Measurements from ENCODE around the gene TCTN1.

The TCTN1 gene

DNA sequence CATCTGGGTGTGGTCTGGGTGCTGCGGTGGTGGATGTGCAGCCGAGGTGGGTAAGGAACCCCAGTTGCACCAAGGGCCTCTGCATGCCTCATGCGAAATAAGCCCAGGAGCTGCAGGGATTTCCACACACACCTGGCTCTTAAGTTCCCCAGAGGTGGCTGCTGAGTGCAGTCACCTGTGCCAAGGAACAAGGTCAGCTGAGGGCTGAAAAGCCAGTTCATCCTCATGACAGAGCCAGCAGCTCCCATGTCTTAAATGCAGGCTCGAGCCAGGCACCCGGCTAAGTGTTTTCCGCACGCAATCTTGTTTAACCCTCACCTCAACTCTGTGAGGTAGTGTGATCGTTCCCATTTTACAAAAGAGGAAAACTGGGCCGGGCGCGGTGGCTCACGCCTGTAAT, 65.3 kb downstream of the TCTN1 start:
- no peak for DNase-seq (ENCODE audit: low read depth, low spot score)

DNA sequence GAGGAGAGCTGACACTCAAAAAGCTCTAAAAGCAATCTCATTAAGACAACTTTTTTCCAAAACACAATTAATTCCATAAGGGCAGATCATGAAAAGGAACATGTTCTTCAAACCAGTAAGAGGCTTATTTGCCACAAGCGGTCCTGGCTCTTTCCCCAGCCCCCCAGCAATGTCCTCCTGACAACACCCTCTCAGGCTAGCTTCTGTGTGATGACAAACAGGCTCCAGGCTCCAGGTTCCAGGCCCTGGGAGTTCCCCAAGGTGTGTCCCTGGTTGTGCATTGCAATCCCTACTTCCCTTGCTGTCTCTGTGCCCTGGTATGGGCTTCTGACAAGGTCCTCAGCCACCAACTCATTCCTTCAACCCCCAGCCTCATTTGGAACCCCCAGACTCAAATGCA, 66.1 kb downstream of the TCTN1 start:
- no peak for DNase-seq (ENCODE audit: low read depth, low spot score)

DNA sequence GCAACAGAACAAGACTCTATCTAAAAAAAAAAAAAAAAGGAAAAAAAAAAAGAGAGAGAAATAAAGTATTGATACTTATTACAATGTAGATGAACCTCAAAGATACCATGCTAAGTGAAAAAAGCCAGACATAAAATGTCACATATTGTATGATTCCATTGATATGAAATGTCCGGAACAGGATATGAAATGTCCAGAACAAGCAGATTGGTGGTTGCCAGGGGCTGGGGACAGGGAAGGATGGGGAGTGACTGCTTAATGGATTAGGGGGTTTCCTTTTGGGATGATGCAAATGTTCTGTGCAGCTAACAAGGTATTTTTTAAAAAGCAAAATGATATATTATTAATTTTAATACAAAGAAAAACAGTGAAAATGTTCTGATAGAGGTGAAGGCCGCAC, 70.0 kb downstream of the TCTN1 start:
- DNase-seq (ENCODE audit: low read depth, low spot score), result no peak

DNA sequence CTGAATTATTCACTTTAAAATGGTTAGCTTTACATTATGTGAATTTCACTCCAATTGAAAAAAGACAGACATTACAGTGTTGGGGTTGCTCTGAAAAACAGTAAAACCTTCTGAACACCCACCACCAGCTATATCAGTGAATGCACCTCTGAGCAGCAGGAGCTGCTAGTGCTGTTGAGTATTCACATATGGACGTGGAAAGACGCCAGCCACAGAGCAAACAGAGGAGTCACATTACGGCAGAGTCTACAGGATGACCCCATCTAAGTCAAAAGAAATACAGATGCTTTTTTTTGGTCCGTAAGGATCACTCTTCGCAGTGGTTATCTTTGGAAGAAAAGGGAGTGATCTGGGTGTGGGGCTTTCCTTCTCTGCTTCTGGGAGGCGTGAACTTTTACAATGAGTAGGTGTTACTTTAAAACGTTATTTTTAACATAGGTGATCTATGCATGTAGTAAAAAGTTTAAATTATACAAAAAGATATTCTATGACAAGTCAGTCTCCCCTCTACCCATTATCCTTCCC, 70.4 kb downstream of the TCTN1 start:
- no peak for DNase-seq (ENCODE audit: low read depth, low spot score)

DNA sequence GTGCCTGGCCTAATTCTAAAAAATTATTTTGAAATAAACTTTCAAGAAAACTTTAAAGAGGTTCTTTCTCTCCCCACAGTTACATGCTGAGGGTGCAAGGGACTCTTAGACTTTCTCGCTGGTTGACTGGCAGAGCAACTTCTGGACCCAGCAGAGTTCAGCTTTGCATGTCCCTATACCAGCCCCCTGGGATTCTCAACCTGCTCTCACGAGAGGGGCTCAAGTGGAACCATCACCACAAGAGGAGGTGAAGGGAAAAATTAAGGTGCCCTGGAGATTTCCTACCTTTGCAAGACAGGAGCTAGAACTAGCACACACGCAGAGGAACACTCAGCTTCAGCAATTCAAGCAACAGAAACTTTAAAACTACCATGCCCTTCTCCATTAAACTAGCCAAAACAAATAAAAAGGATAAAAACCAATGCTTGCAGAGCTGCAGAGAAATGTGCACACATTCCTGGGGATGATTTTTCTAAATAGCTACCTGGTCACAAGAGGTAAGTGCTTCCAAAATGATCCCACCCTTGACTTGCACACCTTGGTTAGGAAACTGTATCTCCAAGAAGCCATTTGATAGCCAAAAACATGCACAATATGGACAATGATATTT, 72.5 kb downstream of the TCTN1 start:
- no peak for DNase-seq (ENCODE audit: low read depth, low spot score)

DNA sequence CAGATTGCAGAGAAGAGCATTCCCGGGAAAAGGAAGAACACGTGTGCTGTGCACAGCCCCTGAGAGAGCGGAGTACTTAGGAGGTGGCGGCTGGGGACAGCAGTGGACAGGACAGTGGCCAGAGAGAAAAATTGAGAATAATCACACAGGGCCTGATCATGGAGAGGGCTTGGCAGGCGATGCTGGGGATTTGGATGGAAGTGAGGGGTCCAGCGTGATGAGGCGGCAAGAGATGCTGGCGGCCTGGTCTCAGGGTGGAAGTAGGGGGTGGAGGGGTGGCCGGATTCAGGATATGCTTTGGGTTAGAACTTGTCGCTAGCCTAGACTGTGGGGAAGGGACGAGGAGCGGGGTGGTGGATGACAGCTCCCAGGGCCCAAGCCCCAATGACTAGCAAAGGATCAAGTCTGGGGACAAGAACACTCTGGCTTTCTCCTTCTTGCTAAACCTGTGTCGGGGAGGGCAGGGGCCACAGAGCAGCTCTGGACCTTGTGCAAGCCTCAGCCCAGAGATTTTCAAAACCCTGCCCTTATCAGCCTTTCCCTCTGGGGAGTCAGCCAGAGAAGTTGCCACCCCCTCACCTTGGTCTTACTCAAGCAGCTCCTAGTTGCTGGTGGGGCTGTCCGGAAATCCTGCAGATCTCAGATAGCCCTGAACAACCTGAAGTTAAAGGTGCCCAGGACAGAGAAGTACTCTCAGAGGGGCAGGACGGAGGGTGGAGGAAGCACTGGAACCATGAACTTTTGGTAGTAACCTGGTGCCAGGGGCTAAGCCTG, 73.7 kb downstream of the TCTN1 start:
- DNase-seq (ENCODE audit: low read depth, low spot score), result no peak

DNA sequence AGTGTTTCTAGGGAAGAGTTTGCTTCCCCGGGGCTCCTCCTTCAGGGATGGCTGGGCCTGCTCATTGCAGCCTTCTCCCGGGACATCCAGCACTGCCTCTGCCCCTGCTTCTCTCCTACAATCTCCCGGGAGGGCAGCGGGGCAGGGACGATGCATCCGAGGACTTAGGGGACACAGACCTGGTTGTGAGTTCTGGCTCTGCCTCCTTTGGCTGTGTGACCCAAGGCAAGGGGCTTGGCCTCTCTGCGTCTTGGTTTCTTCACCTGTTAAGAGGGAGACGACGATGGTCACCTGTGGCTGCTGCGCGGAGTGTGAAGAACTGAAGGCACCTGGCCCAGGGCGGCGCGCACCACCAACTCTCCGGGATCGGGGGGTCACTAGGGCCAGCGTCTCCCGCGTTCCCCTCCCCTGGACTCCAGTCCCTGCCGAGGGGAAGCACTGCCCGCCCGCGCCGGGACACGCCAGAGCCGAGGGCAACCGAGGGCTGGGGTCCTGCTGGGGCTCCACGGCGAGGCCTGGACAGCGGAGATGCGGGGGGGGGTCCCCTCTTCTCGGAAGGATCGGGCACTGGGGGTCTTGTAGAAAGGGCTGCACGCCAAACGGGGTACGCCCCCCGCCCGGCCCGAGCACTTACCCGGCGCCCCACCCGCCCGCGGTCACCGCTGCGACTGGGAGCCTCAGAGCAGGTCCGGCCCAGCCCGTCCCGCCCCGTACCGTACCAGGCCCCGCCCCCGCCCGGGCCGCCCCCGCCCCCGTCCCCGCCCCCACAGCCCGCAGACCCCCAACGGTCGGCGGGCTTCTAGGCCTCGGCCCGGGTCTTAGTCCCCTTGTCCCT, 74.7 kb downstream of the TCTN1 start, which contains the start of gene HVCN1:
Gene HVCN1, minus strand, starts transcription at position 670 of the 835 bp plus-strand sequence. CDS start 5,870 bp downstream, outside the sequence.
- DNase-seq (ENCODE audit: low read depth, low spot score), result no peak

DNA sequence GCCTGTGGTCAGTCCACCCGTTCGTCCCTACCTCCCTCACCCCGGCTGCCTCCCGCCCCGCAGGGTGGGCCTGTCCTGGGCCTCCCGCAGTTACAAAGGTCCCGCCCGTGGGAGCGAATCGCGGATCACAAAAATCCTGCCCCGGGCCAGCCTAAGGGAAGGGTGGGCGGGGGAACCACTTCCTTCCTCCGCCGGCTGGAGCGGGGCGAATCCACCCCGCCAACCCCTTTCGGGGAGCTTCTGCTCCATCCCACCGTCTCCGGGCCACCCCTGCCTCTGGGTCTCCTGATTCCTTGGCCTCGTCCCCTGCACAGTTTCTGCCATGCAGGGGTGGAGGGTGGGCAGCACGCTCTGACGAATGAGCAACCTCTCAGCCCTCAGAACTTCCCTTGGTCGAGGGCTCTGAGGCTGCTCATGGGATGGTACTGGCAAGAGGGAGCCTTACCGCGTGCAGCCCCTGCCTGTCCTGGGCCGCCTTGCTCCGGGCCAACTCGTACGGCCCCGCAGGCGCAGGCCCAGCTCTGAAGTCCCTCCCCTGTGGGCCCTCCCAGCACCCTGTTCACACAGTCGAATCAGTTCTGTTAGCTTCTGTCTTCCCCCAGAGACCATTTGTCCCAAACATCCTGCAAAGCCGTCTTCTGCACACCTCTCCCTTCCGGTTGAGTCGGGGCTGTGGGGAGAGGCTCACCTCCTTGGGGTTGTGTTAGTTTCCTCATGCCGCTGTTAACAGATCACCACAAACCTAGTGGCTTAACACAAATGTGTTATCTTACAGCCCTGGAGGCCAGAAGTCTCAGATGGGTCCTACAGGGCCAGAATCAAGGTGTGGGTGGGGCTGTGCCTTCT, 75.6 kb downstream of the TCTN1 start:
- DNase-seq (ENCODE audit: low read depth, low spot score), result no peak

DNA sequence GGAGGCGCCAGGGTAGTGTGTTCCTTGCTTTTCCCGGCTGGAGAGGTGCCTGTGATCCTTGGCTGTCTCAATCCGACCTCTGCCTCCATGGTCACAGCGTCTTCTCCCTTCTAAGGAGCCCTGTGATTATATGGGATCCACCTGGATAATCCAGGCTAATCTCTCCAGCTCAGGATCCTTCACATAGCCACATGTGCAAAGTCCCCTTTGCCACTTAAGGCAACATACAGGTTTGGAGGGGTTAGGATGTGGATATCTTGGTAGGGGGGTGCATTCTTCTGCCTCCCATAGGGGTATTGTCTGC, 76.2 kb downstream of the TCTN1 start:
- no peak for DNase-seq (ENCODE audit: low read depth, low spot score)

DNA sequence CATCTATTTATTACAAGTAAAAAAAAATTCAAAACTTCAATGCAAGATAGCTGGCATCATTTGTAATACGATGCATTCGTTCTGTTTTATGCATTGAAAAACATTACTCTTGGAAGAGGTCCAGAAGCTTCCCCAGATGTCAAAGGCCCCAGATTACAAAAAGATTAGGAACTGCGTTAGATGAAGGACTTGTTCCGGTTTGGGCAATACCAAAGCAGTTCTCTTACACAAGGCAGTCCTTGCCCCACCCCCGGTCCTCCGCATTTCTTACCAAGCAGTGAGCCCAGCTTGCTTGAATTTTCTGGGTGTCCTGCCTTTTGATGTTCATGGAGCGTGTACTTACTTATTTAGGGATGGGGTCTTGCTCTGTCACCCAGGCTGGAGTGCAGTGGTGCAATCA, 79.8 kb downstream of the TCTN1 start:
- no peak for DNase-seq (ENCODE audit: low read depth, low spot score)

DNA sequence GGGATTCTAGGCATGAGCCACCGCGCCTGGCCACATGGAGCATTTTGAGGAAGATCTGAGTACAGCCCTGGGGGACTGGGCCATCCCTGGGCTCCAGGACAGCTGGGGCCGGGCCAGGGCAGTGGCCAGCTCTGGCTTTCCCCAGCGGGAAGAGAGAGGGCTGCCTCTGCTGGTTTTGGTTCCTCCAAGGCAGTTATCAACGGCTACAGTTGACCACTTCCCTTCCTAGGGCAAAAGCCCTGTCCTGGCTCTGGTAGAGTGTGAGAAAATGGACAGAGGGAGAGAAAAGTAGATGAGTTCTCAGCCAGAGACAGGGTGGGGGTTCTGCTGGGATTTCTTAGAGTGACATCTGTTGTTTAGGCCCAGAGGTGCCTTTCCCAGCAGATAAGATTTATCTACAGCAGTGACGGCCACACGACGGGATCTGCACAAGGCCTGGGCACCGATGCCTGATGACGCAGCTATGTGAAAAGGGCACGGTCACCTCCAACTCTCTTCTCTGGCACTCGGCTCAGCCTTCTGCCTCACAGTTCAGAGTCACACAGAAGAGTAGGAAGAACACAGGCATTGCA, 80.5 kb downstream of the TCTN1 start:
- DNase-seq (ENCODE audit: low read depth, low spot score), result no peak

DNA sequence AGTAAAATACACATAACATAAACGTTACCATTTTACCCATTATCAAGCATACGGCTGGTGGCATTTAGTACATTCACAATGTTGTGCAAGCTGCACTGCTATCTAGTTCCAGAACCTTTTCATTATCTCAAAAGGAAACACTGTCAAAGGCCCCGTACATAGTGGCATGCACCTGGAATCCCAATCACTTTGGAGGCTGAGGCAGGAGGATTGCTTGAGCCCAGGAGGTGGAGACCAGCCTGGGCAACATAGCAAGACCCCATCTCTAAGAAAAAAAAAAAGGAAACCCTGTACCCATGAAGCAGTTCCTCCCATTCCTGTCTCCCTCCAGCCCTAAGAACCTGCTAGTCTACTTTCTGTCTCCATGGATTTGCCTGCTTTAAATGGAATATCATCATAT, 82.4 kb downstream of the TCTN1 start:
- no peak for DNase-seq (ENCODE audit: low read depth, low spot score)

DNA sequence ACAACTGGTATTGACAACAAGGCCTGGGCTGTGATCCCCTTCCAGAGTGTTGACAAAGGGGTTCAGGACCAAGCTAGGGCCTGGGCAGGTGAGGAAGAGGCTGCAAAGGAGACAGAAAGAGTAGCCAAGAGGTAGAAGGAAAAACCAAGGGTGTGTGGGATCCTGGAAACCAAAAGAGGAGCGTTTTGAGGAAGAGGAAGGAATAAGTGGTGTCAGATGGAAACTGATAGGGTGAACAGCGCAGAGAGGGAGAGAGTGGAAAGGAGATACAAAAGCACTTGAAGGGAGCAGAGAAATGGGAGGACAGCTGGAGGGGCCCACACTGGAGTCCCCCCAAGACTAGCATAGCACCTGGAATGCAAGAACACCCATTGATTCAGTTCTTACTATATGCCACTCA, 83.3 kb downstream of the TCTN1 start:
- no peak for DNase-seq (ENCODE audit: low read depth, low spot score)

DNA sequence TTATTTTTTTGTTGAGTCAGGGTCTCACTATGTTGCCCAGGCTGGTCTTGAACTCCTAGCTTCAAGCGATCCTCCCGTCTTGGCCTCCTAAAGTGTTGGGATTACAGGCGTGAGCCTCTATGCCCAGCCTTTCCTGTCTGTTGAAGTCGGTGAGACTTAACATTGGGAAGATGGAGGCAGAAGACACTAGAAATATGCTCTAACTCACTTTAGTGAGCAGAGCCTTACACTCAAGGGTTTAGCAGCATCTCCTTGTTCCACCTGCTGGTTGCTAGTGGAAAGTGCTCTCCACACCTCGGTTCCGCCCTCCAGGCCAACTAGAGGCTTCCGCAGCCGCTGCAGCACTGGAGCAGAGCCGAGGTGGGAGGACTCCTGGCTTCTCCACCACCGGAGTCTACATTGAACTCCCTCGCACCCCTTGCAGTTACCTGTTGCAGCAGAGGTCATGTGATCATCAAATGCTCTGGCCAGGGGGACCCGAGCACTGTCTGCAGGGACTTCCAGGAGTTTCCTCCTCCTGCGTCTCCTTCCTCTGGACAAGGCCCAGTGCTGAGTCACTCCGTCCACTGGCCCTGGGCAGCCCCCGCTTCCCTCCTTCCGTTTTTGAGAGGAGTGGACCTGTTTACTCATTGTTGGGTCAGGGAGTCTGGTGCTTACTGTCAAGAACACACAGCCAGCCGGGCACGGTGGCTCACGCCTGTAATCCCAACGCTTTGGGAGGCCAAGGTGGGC, 84.4 kb downstream of the TCTN1 start:
- peak; percentile 34 for DNase-seq (ENCODE audit: low read depth, low spot score)

Measured in brain pericyte (primary cell).